HEK293 (cell line): ENCODE data around the gene AGRN.

ENCODE experiments used
- CTCF ChIA-PET: fragments of 350-600 bp; formaldehyde crosslinking; extraction: SDS; loops from one replicate; lab custom pipeline; 2021; ENCODE audit warnings: antibody characterized with exemption; lab: Yijun Ruan, JAX
- POLR2A ChIA-PET: fragments of 300-600 bp; formaldehyde crosslinking; extraction: SDS; loops from one replicate; lab custom pipeline; 2020; ENCODE audit warnings: antibody characterized with exemption, inconsistent platforms; lab: Yijun Ruan, JAX
- H3K27ac ChIP-seq: fragments of 200-500 bp; sonication (Bioruptor generic); 2 replicates; pipeline ENCODE4 v1.5.1; 2014; ENCODE audit warnings: low read depth, low read length, control low read depth, inconsistent platforms; ENCODE audit errors: extremely low read depth
- H3K36me3 ChIP-seq, 2 experiments: fragments of 200-500 bp in 1 of 2; sonication (Bioruptor generic) in 1 of 2; 1 replicate in 1 of 2; 2 replicates in 1 of 2; pipeline ENCODE4 v1.5.1; 2014 to 2017; ENCODE audit warnings: inconsistent platforms in 2 of 2, low read length in 2 of 2; ENCODE audit not compliant: control insufficient read depth in 2 of 2, insufficient read depth in 1 of 2
- H3K4me1 ChIP-seq: fragments of 200-500 bp; sonication (Bioruptor generic); 2 replicates; pipeline ENCODE4 v1.5.1; 2014; ENCODE audit warnings: mild to moderate bottlenecking, low read length, inconsistent platforms; ENCODE audit not compliant: control insufficient read depth, insufficient read depth
- H3K4me3 ChIP-seq: 2 replicates; pipeline ENCODE4 v1.5.1; 2011; ENCODE audit warnings: low read depth, mild to moderate bottlenecking, control low read depth, low read length, moderate library complexity
- H3K9me3 ChIP-seq: fragments of 200-500 bp; sonication (Bioruptor generic); 2 replicates; pipeline ENCODE4 v1.5.1; 2014; ENCODE audit warnings: low read depth, low read length, inconsistent platforms; ENCODE audit not compliant: control insufficient read depth, insufficient read depth
- BCL11A ChIP-seq: fragments of 450-650 bp; formaldehyde crosslinking; IDR thresholded peaks from 2 replicates; pipeline ENCODE4 v1.5.1; 2016; ENCODE audit warnings: low read depth, missing biosample characterization, missing genetic modification characterization
- BCL11B ChIP-seq: fragments of 450-650 bp; formaldehyde crosslinking; IDR thresholded peaks from 2 replicates; pipeline ENCODE4 v1.5.1; 2016; ENCODE audit warnings: low read depth, missing biosample characterization, missing genetic modification characterization
- GFI1B ChIP-seq: fragments of 450-650 bp; formaldehyde crosslinking; IDR thresholded peaks from 2 replicates; pipeline ENCODE4 v1.5.1; 2016; ENCODE audit warnings: missing biosample characterization, missing genetic modification characterization
- IKZF3 ChIP-seq: fragments of 450-650 bp; IDR thresholded peaks from 2 replicates; pipeline ENCODE4 v1.5.0; 2018; ENCODE audit warnings: missing biosample characterization, mild to moderate bottlenecking, missing genetic modification characterization, moderate library complexity
- KLF9 ChIP-seq: fragments of 450-650 bp; formaldehyde crosslinking; IDR thresholded peaks from 2 replicates; pipeline ENCODE4 v1.5.1; 2016; ENCODE audit warnings: missing biosample characterization, missing genetic modification characterization, low read depth
- PRDM1 ChIP-seq: fragments of 450-650 bp; formaldehyde crosslinking; IDR thresholded peaks from 2 replicates; pipeline ENCODE4; 2016; ENCODE audit warnings: missing biosample characterization, missing genetic modification characterization
- ZBTB10 ChIP-seq: fragments of 450-650 bp; formaldehyde crosslinking; IDR thresholded peaks from 2 replicates; pipeline ENCODE4 v1.5.1; 2016; ENCODE audit warnings: missing biosample characterization, missing genetic modification characterization
- ZBTB48 ChIP-seq: fragments of 450-650 bp; formaldehyde crosslinking; IDR thresholded peaks from 2 replicates; pipeline ENCODE4 v1.5.1; 2016; ENCODE audit warnings: missing biosample characterization, missing genetic modification characterization
- ZBTB49 ChIP-seq: fragments of 450-650 bp; formaldehyde crosslinking; IDR thresholded peaks from 2 replicates; pipeline ENCODE4 v1.5.1; 2016; ENCODE audit warnings: missing biosample characterization, missing genetic modification characterization, low read depth
- ZNF114 ChIP-seq: fragments of 450-650 bp; formaldehyde crosslinking; IDR thresholded peaks from 2 replicates; pipeline ENCODE4 v1.5.0; 2017; ENCODE audit warnings: missing biosample characterization, missing genetic modification characterization
- ZNF155 ChIP-seq: fragments of 450-650 bp; formaldehyde crosslinking; IDR thresholded peaks from 2 replicates; pipeline ENCODE4 v1.5.1; 2016; ENCODE audit warnings: missing biosample characterization, missing genetic modification characterization
- ZNF157 ChIP-seq: fragments of 450-650 bp; formaldehyde crosslinking; IDR thresholded peaks from 2 replicates; pipeline ENCODE4 v1.5.1; 2016; ENCODE audit warnings: missing biosample characterization, missing genetic modification characterization
- ZNF18 ChIP-seq: fragments of 450-650 bp; formaldehyde crosslinking; IDR thresholded peaks from 2 replicates; pipeline ENCODE4 v1.5.1; 2016; ENCODE audit warnings: missing biosample characterization, missing genetic modification characterization
- ZNF202 ChIP-seq: fragments of 450-650 bp; formaldehyde crosslinking; IDR thresholded peaks from 2 replicates; pipeline ENCODE4 v1.5.1; 2016; ENCODE audit warnings: missing biosample characterization, missing genetic modification characterization, borderline replicate concordance
- ZNF223 ChIP-seq: fragments of 450-650 bp; formaldehyde crosslinking; IDR thresholded peaks from 2 replicates; pipeline ENCODE4 v1.5.1; 2016; ENCODE audit warnings: missing biosample characterization, missing genetic modification characterization
- ZNF24 ChIP-seq: fragments of 450-650 bp; formaldehyde crosslinking; IDR thresholded peaks from 2 replicates; pipeline ENCODE4 v1.5.1; 2016; ENCODE audit warnings: missing biosample characterization, missing genetic modification characterization
- ZNF311 ChIP-seq: fragments of 450-650 bp; formaldehyde crosslinking; IDR thresholded peaks from 2 replicates; pipeline ENCODE4 v1.5.1; 2017; ENCODE audit warnings: missing biosample characterization, missing genetic modification characterization, borderline replicate concordance
- ZNF354C ChIP-seq: fragments of 450-650 bp; formaldehyde crosslinking; IDR thresholded peaks from 2 replicates; pipeline ENCODE4 v1.5.1; 2016; ENCODE audit warnings: missing biosample characterization, missing genetic modification characterization, low read depth, borderline replicate concordance
- ZNF398 ChIP-seq: fragments of 450-650 bp; formaldehyde crosslinking; IDR thresholded peaks from 2 replicates; pipeline ENCODE4 v1.5.1; 2017; ENCODE audit warnings: missing biosample characterization, missing genetic modification characterization
- ZNF404 ChIP-seq: fragments of 450-650 bp; formaldehyde crosslinking; IDR thresholded peaks from 2 replicates; pipeline ENCODE4 v1.5.1; 2017; ENCODE audit warnings: missing biosample characterization, missing genetic modification characterization
- ZNF488 ChIP-seq: fragments of 450-650 bp; formaldehyde crosslinking; IDR thresholded peaks from 2 replicates; pipeline ENCODE4 v1.5.1; 2016; ENCODE audit warnings: missing biosample characterization, missing genetic modification characterization
- ZNF529 ChIP-seq: fragments of 450-650 bp; formaldehyde crosslinking; IDR thresholded peaks from 2 replicates; pipeline ENCODE4 v1.5.1; 2017; ENCODE audit warnings: missing genetic modification characterization, missing biosample characterization; ENCODE audit not compliant: insufficient replicate concordance
- ZNF560 ChIP-seq: fragments of 450-650 bp; formaldehyde crosslinking; IDR thresholded peaks from 2 replicates; pipeline ENCODE4 v1.5.1; 2017; ENCODE audit warnings: missing biosample characterization, missing genetic modification characterization, borderline replicate concordance
- ZNF692 ChIP-seq: fragments of 450-650 bp; formaldehyde crosslinking; IDR thresholded peaks from 2 replicates; pipeline ENCODE4 v1.5.1; 2016; ENCODE audit warnings: missing biosample characterization, missing genetic modification characterization
- ZSCAN16 ChIP-seq: fragments of 450-650 bp; formaldehyde crosslinking; IDR thresholded peaks from 2 replicates; pipeline ENCODE4 v1.5.1; 2016; ENCODE audit warnings: missing biosample characterization, missing genetic modification characterization
- ZSCAN30 ChIP-seq: fragments of 450-650 bp; IDR thresholded peaks from 2 replicates; pipeline ENCODE4 v1.5.1; 2018; ENCODE audit warnings: missing biosample characterization, mild to moderate bottlenecking, missing genetic modification characterization, moderate library complexity

AGRN gene

GRCh38 chr1:996851-997712 lies 22.8 kb upstream of the AGRN start:
- ChIA-PET CTCF (interaction anchor here (0.8 to 1.8 kb wide), 3 partner anchors 12 to 67 kb away, joined by 3 to 11 read pairs (median 5); no protein-coding TSS in a partner anchor), POLR2A (interaction anchor here (0.5 to 6.5 kb wide), 8 partner anchors 10 to 95 kb away, joined by 3 to 44 read pairs (median 5); partner anchors contain the start of genes AGRN and ISG15)
- Histone ChIP-seq H3K27ac (peak overlapping the region; percentile 97), H3K4me1 (0 out of 2 replicates have a peak, but pooled peaks cover 3% of the 10 kb centered on the region), H3K36me3 (peaks cover 0 to 26% of the 10 kb centered on the region in 2 experiments; a peak in 1 of 3 replicates), H3K4me3 (peak overlapping the region; percentile 74), H3K9me3 (no peaks in the 10 kb centered on the region)
- TF ChIP-seq PRDM1 (no peak), GFI1B (tag by site-specific recombination) (no peak), ZNF311 (tag by site-specific recombination) (no peak), ZNF155 (tag by site-specific recombination) (no peak), BCL11A (tag by site-specific recombination) (peak; percentile 68), ZNF114 (tag by site-specific recombination) (no peak), ZSCAN16 (tag by site-specific recombination) (no peak), ZNF692 (tag by site-specific recombination) (peak; percentile 55; the same call in 1 of the 2 replicates), BCL11B (tag by site-specific recombination) (0 out of 2 replicates have a peak, but pooled peaks have one; percentile 23), IKZF3 (tag by site-specific recombination) (peak; percentile 19; the same call in 1 of the 2 replicates), ZNF18 (tag by site-specific recombination) (no peak), ZNF529 (tag by site-specific recombination) (no peak), ZNF24 (tag by site-specific recombination) (no peak), ZBTB10 (tag by site-specific recombination) (peak; percentile 79), ZNF398 (tag by site-specific recombination) (peak; percentile 68), ZNF404 (no peak), ZNF223 (no peak), ZBTB48 (tag by site-specific recombination) (peak; percentile 93), ZNF560 (tag by site-specific recombination) (no peak), KLF9 (no peak), ZBTB49 (tag by site-specific recombination) (no peak), ZNF488 (tag by site-specific recombination) (no peak), ZNF354C (tag by site-specific recombination) (no peak), ZSCAN30 (no peak), ZNF157 (tag by site-specific recombination) (no peak), ZNF202 (tag by site-specific recombination) (no peak)
